ENCODE measurements around the gene ANKS1A. TPM values are rescaled to one million over a fixed set of nuclear protein-coding genes. Genes with fewer than 3 reads are reported as not detected.

ANKS1A gene
- total RNA-seq, 1 donor = 7.2 TPM

- H3K79me2 ChIP-seq (ENCODE audit: insufficient read depth, low read length) = no peaks in the 10 kb centered on the region
- H3K36me3 ChIP-seq (ENCODE audit: insufficient read depth, low read length) = peaks cover 14% of the 10 kb centered on the region
- H3K4me3 ChIP-seq (ENCODE audit: insufficient read depth, low read length) = no peak overlapping the region
- H4K20me1 ChIP-seq (ENCODE audit: insufficient read depth, low read length) = no peaks in the 10 kb centered on the region
- H3K9me3 ChIP-seq (ENCODE audit: low read depth, low read length) = no peaks in the 10 kb centered on the region
- no peak overlapping the region for H3K4me2 ChIP-seq (ENCODE audit: insufficient read depth, low read length)
- peaks cover 14% of the 10 kb centered on the region for H3K4me1 ChIP-seq (ENCODE audit: insufficient read depth, low read length)
- no peaks in the 10 kb centered on the region for H3K27me3 ChIP-seq (ENCODE audit: insufficient read depth, low read length)
- TF ChIP-seq, protein P1, sequence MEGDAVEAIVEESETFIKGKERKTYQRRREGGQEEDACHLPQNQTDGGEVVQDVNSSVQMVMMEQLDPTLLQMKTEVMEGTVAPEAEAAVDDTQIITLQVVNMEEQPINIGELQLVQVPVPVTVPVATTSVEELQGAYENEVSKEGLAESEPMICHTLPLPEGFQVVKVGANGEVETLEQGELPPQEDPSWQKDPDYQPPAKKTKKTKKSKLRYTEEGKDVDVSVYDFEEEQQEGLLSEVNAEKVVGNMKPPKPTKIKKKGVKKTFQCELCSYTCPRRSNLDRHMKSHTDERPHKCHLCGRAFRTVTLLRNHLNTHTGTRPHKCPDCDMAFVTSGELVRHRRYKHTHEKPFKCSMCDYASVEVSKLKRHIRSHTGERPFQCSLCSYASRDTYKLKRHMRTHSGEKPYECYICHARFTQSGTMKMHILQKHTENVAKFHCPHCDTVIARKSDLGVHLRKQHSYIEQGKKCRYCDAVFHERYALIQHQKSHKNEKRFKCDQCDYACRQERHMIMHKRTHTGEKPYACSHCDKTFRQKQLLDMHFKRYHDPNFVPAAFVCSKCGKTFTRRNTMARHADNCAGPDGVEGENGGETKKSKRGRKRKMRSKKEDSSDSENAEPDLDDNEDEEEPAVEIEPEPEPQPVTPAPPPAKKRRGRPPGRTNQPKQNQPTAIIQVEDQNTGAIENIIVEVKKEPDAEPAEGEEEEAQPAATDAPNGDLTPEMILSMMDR (IDR thresholded peaks at IDR 0.05; ENCODE audit: extremely low read depth, low read depth, low read length) = no peak
- peak; percentile 44 for DNase-seq (ENCODE audit: insufficient read length, low spot score, missing footprints)
- no peak overlapping the region for H3K27ac ChIP-seq (ENCODE audit: low read depth, low read length)
- no peak overlapping the region for H2AFZ ChIP-seq (ENCODE audit: low read length)
These were observed 197.2 kb downstream of the ANKS1A start for GRCh38 chr6:35086282-35086632.

DNA sequence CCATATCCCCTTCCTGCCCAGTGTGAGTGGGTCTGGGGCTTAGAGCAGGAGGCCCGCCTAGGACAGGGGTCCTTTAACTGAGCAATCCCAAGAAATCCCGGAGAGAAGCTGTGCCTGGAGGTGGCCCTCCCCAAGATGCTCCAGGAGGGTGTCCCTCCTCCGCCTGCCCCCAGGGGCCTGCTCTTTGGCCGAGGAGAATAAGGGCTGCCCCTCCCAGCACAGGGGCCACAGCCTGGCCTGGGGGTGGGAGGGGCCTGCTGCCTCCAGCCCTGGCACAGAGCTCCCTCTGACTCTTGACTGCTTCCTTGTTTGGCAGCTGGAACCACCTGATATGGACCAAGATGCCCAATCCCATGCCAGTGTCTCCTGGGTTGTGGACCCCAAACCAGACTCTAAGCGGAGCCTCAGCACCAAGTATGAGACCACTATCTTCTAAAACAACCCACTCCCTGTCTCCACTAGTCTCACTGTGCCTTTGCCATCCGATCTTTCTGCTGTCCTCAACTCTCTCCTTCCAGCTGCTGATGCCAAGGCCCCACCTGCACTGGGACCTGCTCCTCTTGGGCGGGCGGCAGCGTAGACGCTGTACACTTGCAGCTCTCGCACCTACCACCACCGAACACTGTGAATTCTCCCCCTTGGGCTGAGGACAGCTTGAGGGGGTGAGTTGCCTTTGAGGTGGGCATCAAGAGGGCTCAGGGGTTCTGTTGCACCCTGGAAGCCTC, 197.7 kb downstream of the ANKS1A start:
- Histone ChIP-seq H3K9me3 (ENCODE audit: low read depth, low read length) (no peaks in the 10 kb centered on the region), H3K4me1 (ENCODE audit: insufficient read depth, low read length) (peaks cover 19% of the 10 kb centered on the region), H4K20me1 (ENCODE audit: insufficient read depth, low read length) (no peaks in the 10 kb centered on the region), H3K27me3 (ENCODE audit: insufficient read depth, low read length) (no peaks in the 10 kb centered on the region), H3K79me2 (ENCODE audit: insufficient read depth, low read length) (no peaks in the 10 kb centered on the region), H3K4me3 (ENCODE audit: insufficient read depth, low read length) (no peak overlapping the region), H2AFZ (ENCODE audit: low read length) (no peak overlapping the region), H3K27ac (ENCODE audit: low read depth, low read length) (no peak overlapping the region), H3K4me2 (ENCODE audit: insufficient read depth, low read length) (no peak overlapping the region), H3K36me3 (ENCODE audit: insufficient read depth, low read length) (peaks cover 14% of the 10 kb centered on the region)
- TF ChIP-seq, protein P1 (IDR thresholded peaks at IDR 0.05; ENCODE audit: extremely low read depth, low read depth, low read length) = no peak
- peak; percentile 82 for DNase-seq (ENCODE audit: insufficient read length, low spot score, missing footprints)

- H3K4me1 ChIP-seq (ENCODE audit: insufficient read depth, low read length) = peaks cover 27% of the 10 kb centered on the region
These were observed 198.6 kb downstream of the ANKS1A start for GRCh38 chr6:35087361-35088280.

More at GRCh38 chr6:35087361-35088280, 198.6 kb downstream of the ANKS1A start:
- TF ChIP-seq, protein P1 (IDR thresholded peaks at IDR 0.05; ENCODE audit: extremely low read depth, low read depth, low read length) = no peak
- Histone ChIP-seq H3K9me3 (ENCODE audit: low read depth, low read length) (no peaks in the 10 kb centered on the region), H3K36me3 (ENCODE audit: insufficient read depth, low read length) (peaks cover 14% of the 10 kb centered on the region), H4K20me1 (ENCODE audit: insufficient read depth, low read length) (no peaks in the 10 kb centered on the region), H3K27ac (ENCODE audit: low read depth, low read length) (no peak overlapping the region), H3K27me3 (ENCODE audit: insufficient read depth, low read length) (no peaks in the 10 kb centered on the region), H3K4me2 (ENCODE audit: insufficient read depth, low read length) (no peak overlapping the region), H3K79me2 (ENCODE audit: insufficient read depth, low read length) (no peaks in the 10 kb centered on the region), H2AFZ (ENCODE audit: low read length) (no peak overlapping the region), H3K4me3 (ENCODE audit: insufficient read depth, low read length) (no peak overlapping the region)
- peak; percentile 42 for DNase-seq (ENCODE audit: insufficient read length, low spot score, missing footprints)

Data from osteoblast (primary cell).